Endothelial cell of umbilical vein (primary cell): ENCODE data around the gene TEX12. TPM values are rescaled to one million over a fixed set of nuclear protein-coding genes. Genes with fewer than 3 reads are reported as not detected.

Experiments
- BruUV-seq: library from RNA; stranded (reverse); fragments of 400-500 nt; replicated peaks from 2 replicates; lab custom pipeline; 2021; lab: Mats Ljungman, UMichigan
- CTCF ChIA-PET: fragments of 300-600, 350-600 bp; sonication (Branson Sonifier 250); formaldehyde crosslinking; loops from one replicate; lab custom pipeline; 2021; ENCODE audit warnings: antibody characterized with exemption, inconsistent platforms; lab: Charles Lee
- POLR2A ChIA-PET: fragments of 300-600, 350-600 bp; sonication (Branson Sonifier 250); formaldehyde crosslinking; loops from one replicate; lab custom pipeline; 2021; ENCODE audit warnings: antibody characterized with exemption, inconsistent platforms; lab: Charles Lee
- DNase-seq: peaks from one replicate; pipeline ENCODE4 v3.0.0-alpha.2; 2011; ENCODE audit warnings: low read depth, low spot score
- FAIRE-seq: peaks from 2 replicates; lab custom pipeline; 2011; peaks lifted over from hg19 to GRCh38; lab: Jason Lieb, UNC
- H2AFZ ChIP-seq: 2 replicates; pipeline ENCODE4 v1.6.0; 2012; ENCODE audit warnings: low read depth, low read length, control low read depth, inconsistent platforms
- H3K27ac ChIP-seq: 2 replicates; pipeline ENCODE4 v1.5.1; 2011; ENCODE audit warnings: low read depth, mild to moderate bottlenecking, control low read depth, low read length, moderate library complexity; ENCODE audit not compliant: insufficient read depth
- H3K27me3 ChIP-seq, 2 experiments: 2 replicates each; pipeline versions ENCODE4 v1.6.0 to v1.6.1; 2011; ENCODE audit warnings: low read length in 2 of 2, mixed read lengths in 1 of 2; ENCODE audit not compliant: control insufficient read depth in 2 of 2, insufficient read depth in 2 of 2
- H3K36me3 ChIP-seq, 2 experiments: 2 replicates in 1 of 2; 3 replicates in 1 of 2; pipeline ENCODE4 v1.5.1; 2011; ENCODE audit warnings: low read length in 2 of 2, mild to moderate bottlenecking in 1 of 2, moderate library complexity in 1 of 2; ENCODE audit not compliant: control insufficient read depth in 2 of 2, insufficient read depth in 2 of 2; ENCODE audit errors: extremely low read depth in 1 of 2
- H3K4me1 ChIP-seq: 3 replicates; pipeline ENCODE4 v1.5.1; 2011; ENCODE audit warnings: mild to moderate bottlenecking, low read length; ENCODE audit not compliant: control insufficient read depth, insufficient read depth; ENCODE audit errors: extremely low read depth
- H3K4me2 ChIP-seq: 2 replicates; pipeline ENCODE4 v1.6.1; 2011; ENCODE audit warnings: low read length, control low read depth, mixed read lengths; ENCODE audit not compliant: insufficient read depth
- H3K4me3 ChIP-seq, 3 experiments: fragments of 200-600 bp in 1 of 3; sonication (generic), shearing (Covaris generic) in 1 of 3; replicated peaks in 1 of 3; 2 replicates each; pipeline ENCODE4 v1.5.1; 2011 to 2016; ENCODE audit warnings: control low read depth in 3 of 3, low read length in 3 of 3, mild to moderate bottlenecking in 2 of 3, inconsistent platforms in 1 of 3, low read depth in 1 of 3, moderate library complexity in 1 of 3; ENCODE audit not compliant: insufficient read depth in 1 of 3
- H3K79me2 ChIP-seq: 2 replicates; pipeline ENCODE4 v1.6.0; 2012; ENCODE audit warnings: low read length, inconsistent platforms; ENCODE audit not compliant: control insufficient read depth, insufficient read depth
- H3K9ac ChIP-seq: replicated peaks from 2 replicates; pipeline ENCODE3; 2011; ENCODE audit warnings: low read length, control low read depth; ENCODE audit not compliant: insufficient read depth; ENCODE audit errors: extremely low read depth
- H3K9me1 ChIP-seq: replicated peaks from 3 replicates; pipeline ENCODE4 v1.6.0; 2011; ENCODE audit warnings: mild to moderate bottlenecking, low read length; ENCODE audit not compliant: control insufficient read depth, insufficient read depth; ENCODE audit errors: extremely low read depth
- H3K9me3 ChIP-seq: replicated peaks from 2 replicates; pipeline ENCODE4 v1.5.1; 2012; ENCODE audit warnings: low read length, inconsistent platforms; ENCODE audit not compliant: control insufficient read depth, insufficient read depth
- H4K20me1 ChIP-seq: replicated peaks from 2 replicates; pipeline ENCODE3; 2011; ENCODE audit warnings: mild to moderate bottlenecking, low read length; ENCODE audit not compliant: control insufficient read depth, insufficient read depth; ENCODE audit errors: extremely low read depth
- EZH2 ChIP-seq: IDR thresholded peaks from 2 replicates; pipeline ENCODE4 v1.6.1; 2012; ENCODE audit warnings: borderline replicate concordance, low read depth, mild to moderate bottlenecking, moderate library complexity, low read length, inconsistent platforms; ENCODE audit not compliant: severe bottlenecking
- FOS ChIP-seq: IDR thresholded peaks from 2 replicates; pipeline ENCODE4 v1.6.1; 2011; ENCODE audit warnings: mild to moderate bottlenecking, low read length, moderate library complexity, borderline replicate concordance; ENCODE audit not compliant: insufficient read depth
- GATA2 ChIP-seq: IDR thresholded peaks from 2 replicates; pipeline ENCODE4 v1.7.0; 2011; ENCODE audit warnings: low read depth, mild to moderate bottlenecking, moderate library complexity, mixed read lengths, low read length; ENCODE audit not compliant: insufficient read length, insufficient read depth
- JUN ChIP-seq: IDR thresholded peaks from 2 replicates; pipeline ENCODE4 v1.6.1; 2011; ENCODE audit warnings: borderline replicate concordance, low read depth; ENCODE audit not compliant: insufficient read length, insufficient read depth
- MYC ChIP-seq: IDR thresholded peaks from one replicate; pipeline ENCODE4 v1.6.1; 2011; ENCODE audit warnings: mild to moderate bottlenecking, low read depth, low read length
- POLR2A ChIP-seq: IDR thresholded peaks from 2 replicates; pipeline ENCODE4 v1.6.1; 2012; ENCODE audit warnings: low read depth, mild to moderate bottlenecking, control low read depth, low read length
- POLR2AphosphoS5 ChIP-seq: IDR thresholded peaks from 2 replicates; pipeline ENCODE4 v1.6.1; 2012; ENCODE audit warnings: low read depth, mild to moderate bottlenecking, control low read depth, low read length, moderate library complexity; ENCODE audit not compliant: insufficient read depth
- dilution Hi-C: fragments of 300-500 bp; cut with MboI; formaldehyde crosslinking; loops from one replicate; pipeline ENCODE4 v1.15.0; 2019; ENCODE audit warnings: low sequenced_read_pairs; ENCODE audit not compliant: extremely low pct_ligation_motif_present
- intact Hi-C: fragments of 100-400 bp; cut with micrococcal nuclease; formaldehyde crosslinking; loops from one replicate; pipeline ENCODE4 v1.10.0; 2022
- polyA plus RNA-seq, 4 experiments: library from polyadenylated mRNA; depleted of rRNA in 3 of 4; stranded (reverse) in 3 of 4; unstranded in 1 of 4; fragments of >200 nt; gene quantifications; 2 replicates each; pipeline versions ENCODE4 v1.2.1 to v1.2.3, GENCODE V29; 2011 to 2012; ENCODE audit warnings: missing spikeins in 1 of 4
- total RNA-seq: library from RNA; stranded (reverse); gene quantifications from 2 replicates; pipeline ENCODE4 v1.2.3, GENCODE V29; 2021
- TF ChIP-seq, protein P1 (sequence below): IDR thresholded peaks from 2 replicates; pipeline ENCODE4 v1.6.1; 2011; ENCODE audit not compliant: insufficient read depth, insufficient read length
- TF ChIP-seq, protein P2 (sequence below), 2 donors: IDR thresholded peaks; 1 replicate in 1 of 2; 2 replicates in 1 of 2; pipeline ENCODE4 v1.5.1; 2011; ENCODE audit warnings: low read length in 2 of 2, mild to moderate bottlenecking in 2 of 2, moderate library complexity in 2 of 2, control low read depth in 1 of 2, inconsistent platforms in 1 of 2, low read depth in 1 of 2; ENCODE audit not compliant: insufficient read depth in 1 of 2; ENCODE audit errors: extremely low read depth in 1 of 2

TEX12 gene
- total and polyA plus RNA-seq, 2 donors (not counting 3 experiments of a cell fraction or from before 2014, with no cell fraction given) = 0.46 TPM; not detected in 1

DNA sequence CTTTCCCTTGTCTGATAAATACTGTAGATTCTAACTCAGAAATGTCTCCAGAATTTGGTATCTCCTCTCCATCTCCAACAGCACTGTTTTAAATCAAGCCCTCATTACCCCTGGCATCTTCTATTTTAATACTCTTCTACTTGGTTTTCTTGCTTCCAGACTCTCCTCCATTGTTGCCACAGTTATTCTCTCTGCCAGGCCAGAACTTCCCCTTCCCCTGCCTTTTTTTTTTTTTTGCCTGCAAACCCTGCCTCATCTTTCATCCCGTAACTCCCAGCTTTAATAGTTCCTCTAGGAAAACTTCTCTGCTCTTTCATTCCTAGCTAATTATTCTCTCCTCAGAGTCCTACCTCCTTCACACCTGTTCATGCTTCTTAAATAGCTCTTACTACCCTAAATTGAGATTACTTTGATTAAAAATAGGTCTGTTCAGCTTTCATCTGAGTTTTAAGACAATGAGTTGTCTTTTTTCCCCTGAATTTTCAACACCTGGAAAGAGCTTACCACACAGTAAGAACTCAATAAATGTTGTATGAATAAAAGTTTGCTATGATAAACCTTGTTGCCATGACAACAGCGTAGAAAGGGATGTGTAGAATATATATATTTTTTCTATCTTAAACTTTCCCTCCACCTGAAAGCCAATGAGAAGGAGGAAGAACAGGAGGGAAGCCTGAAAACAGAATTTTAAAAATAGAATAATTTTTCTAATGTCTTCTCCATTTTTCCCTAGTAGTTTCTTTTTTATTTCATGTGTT, 6.9 kb upstream of the TEX12 start:
- DNase-seq (no peak), FAIRE-seq (no peak)
- H2AFZ ChIP-seq = no peak overlapping the region
- H3K36me3 ChIP-seq = no peaks in the 10 kb centered on the region
- H3K27me3 ChIP-seq = no peaks in the 10 kb centered on the region
- no peak overlapping the region for H3K27ac ChIP-seq
- no peak overlapping the region for H3K4me3 ChIP-seq
- dilution Hi-C loops = no loop called here
- no peaks in the 10 kb centered on the region for H3K9me3 ChIP-seq
- H3K4me2 ChIP-seq = no peak overlapping the region
- CTCF ChIA-PET = interaction anchor here (1.0 to 1.7 kb wide), 3 partner anchors 9 to 47 kb away, joined by 3 to 5 read pairs (median 4); no protein-coding TSS in a partner anchor
- H3K4me1 ChIP-seq = peaks cover 19% of the 10 kb centered on the region
- intact Hi-C loops = no loop called here
- POLR2A ChIA-PET = interaction anchor here (0.5 kb wide), 1 partner anchor 8 kb away, joined by 4 read pairs; no protein-coding TSS in a partner anchor
- BruUV-seq = no TSS peak
- no peaks in the 10 kb centered on the region for H3K79me2 ChIP-seq
- H3K9me1 ChIP-seq = no peaks in the 10 kb centered on the region
- no peak overlapping the region for H3K9ac ChIP-seq
- no peaks in the 10 kb centered on the region for H4K20me1 ChIP-seq
- TF ChIP-seq MYC = no peak
- no peak for TF ChIP-seq GATA2
- no peak for TF ChIP-seq POLR2A
- TF ChIP-seq FOS = no peak
- TF ChIP-seq, protein P1, sequence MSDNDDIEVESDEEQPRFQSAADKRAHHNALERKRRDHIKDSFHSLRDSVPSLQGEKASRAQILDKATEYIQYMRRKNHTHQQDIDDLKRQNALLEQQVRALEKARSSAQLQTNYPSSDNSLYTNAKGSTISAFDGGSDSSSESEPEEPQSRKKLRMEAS = no peak
- TF ChIP-seq, protein P2, sequence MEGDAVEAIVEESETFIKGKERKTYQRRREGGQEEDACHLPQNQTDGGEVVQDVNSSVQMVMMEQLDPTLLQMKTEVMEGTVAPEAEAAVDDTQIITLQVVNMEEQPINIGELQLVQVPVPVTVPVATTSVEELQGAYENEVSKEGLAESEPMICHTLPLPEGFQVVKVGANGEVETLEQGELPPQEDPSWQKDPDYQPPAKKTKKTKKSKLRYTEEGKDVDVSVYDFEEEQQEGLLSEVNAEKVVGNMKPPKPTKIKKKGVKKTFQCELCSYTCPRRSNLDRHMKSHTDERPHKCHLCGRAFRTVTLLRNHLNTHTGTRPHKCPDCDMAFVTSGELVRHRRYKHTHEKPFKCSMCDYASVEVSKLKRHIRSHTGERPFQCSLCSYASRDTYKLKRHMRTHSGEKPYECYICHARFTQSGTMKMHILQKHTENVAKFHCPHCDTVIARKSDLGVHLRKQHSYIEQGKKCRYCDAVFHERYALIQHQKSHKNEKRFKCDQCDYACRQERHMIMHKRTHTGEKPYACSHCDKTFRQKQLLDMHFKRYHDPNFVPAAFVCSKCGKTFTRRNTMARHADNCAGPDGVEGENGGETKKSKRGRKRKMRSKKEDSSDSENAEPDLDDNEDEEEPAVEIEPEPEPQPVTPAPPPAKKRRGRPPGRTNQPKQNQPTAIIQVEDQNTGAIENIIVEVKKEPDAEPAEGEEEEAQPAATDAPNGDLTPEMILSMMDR (IDR thresholded peaks at IDR 0.05; ENCODE audit: extremely low read depth in 1 of 2, insufficient read depth in 1 of 2, low read depth in 1 of 2, low read length in 2 of 2) = no peak
- no peak for TF ChIP-seq POLR2AphosphoS5
- no peak for TF ChIP-seq EZH2
- TF ChIP-seq JUN = no peak
